Measurements from ENCODE around the gene PRKCZ. TPM values are rescaled to one million over a fixed set of nuclear protein-coding genes. Genes with fewer than 3 reads are reported as not detected.

The PRKCZ gene
- total RNA-seq, 1 donor from 2014 or later, result 28.1 TPM

- H3K4me3 ChIP-seq (ENCODE audit: low read depth, low read length), result peak overlapping the region; percentile 72
- DNase-seq (ENCODE audit: low read depth), result no peak
- no peak for TF ChIP-seq CTCF (conservative IDR thresholded peaks at IDR 0.05; ENCODE audit: low read depth, low read length)
Measured at GRCh38 chr1:2050793-2051682, 827 bp downstream of the PRKCZ start.

- H3K4me3 ChIP-seq (ENCODE audit: low read depth, low read length), result no peak overlapping the region
- no peak for DNase-seq (ENCODE audit: low read depth)
Measured at GRCh38 chr1:2052054-2052679, 2.0 kb downstream of the PRKCZ start.

GRCh38 chr1:2052756-2053155 lies 2.5 kb downstream of the PRKCZ start:
- no peak overlapping the region for H3K4me3 ChIP-seq (ENCODE audit: low read depth, low read length)
- no peak for TF ChIP-seq CTCF (conservative IDR thresholded peaks at IDR 0.05; ENCODE audit: low read depth, low read length)
- DNase-seq (ENCODE audit: low read depth), result no peak

More at GRCh38 chr1:2052054-2052679, 2.0 kb downstream of the PRKCZ start:
- TF ChIP-seq CTCF (conservative IDR thresholded peaks at IDR 0.05; ENCODE audit: low read depth, low read length), result no peak

GRCh38 chr1:2053217-2053616 lies 3.0 kb downstream of the PRKCZ start:
- DNase-seq (ENCODE audit: low read depth), result no peak
- no peak for TF ChIP-seq CTCF (conservative IDR thresholded peaks at IDR 0.05; ENCODE audit: low read depth, low read length)
- H3K4me3 ChIP-seq (ENCODE audit: low read depth, low read length), result no peak overlapping the region

GRCh38 chr1:2053784-2054376 lies 3.7 kb downstream of the PRKCZ start:
- no peak for TF ChIP-seq CTCF (conservative IDR thresholded peaks at IDR 0.05; ENCODE audit: low read depth, low read length)
- DNase-seq (ENCODE audit: low read depth), result no peak
- H3K4me3 ChIP-seq (ENCODE audit: low read depth, low read length), result no peak overlapping the region

GRCh38 chr1:2054560-2054959 lies 4.3 kb downstream of the PRKCZ start:
- DNase-seq (ENCODE audit: low read depth), result no peak
- TF ChIP-seq CTCF (conservative IDR thresholded peaks at IDR 0.05; ENCODE audit: low read depth, low read length), result no peak
- no peak overlapping the region for H3K4me3 ChIP-seq (ENCODE audit: low read depth, low read length)

Measured in epithelial cell of proximal tubule (primary cell).